ENCODE measurements around the gene TGFBR3. TPM values are rescaled to one million over a fixed set of nuclear protein-coding genes. Genes with fewer than 3 reads are reported as not detected.

The TGFBR3 gene
- total RNA-seq, 1 experiment from 2014 or later = 2.4 TPM

GRCh38 chr1:91700771-91701471 is 185.0 kb downstream of the TGFBR3 start:
- no peak overlapping the region for H2AFZ ChIP-seq (ENCODE audit: low read length)
- no peaks in the 10 kb centered on the region for H3K79me2 ChIP-seq (ENCODE audit: insufficient read depth, low read length)
- H2BK20ac ChIP-seq (ENCODE audit: low read depth, low read length, poor library complexity, severe bottlenecking) = no peak overlapping the region
- TF ChIP-seq CTCF (conservative IDR thresholded peaks at IDR 0.05) = no peak
- no peak overlapping the region for H3K23ac ChIP-seq (ENCODE audit: insufficient read length, low read depth, low read length)
- no peak overlapping the region for H2BK12ac ChIP-seq (ENCODE audit: insufficient read length, low read depth, low read length)
- Mint-ChIP-seq H3K27ac (no peak overlapping the region), H3K4me1 (peaks cover 16 to 20% of the 10 kb centered on the region in 2 experiments), H3K9me3 (no peaks in the 10 kb centered on the region), H3K4me3 (no peak overlapping the region), H3K36me3 (ENCODE audit: insufficient read depth in 1 of 3, low read depth in 3 of 3) (no peaks in the 10 kb centered on the region), H3K27me3 (ENCODE audit: low read depth) (no peaks in the 10 kb centered on the region)
- no peaks in the 10 kb centered on the region for H3K27me3 ChIP-seq (ENCODE audit: insufficient read depth, low read length)
- no peaks in the 10 kb centered on the region for H3K79me1 ChIP-seq (ENCODE audit: insufficient read depth, low read depth, low read length, poor library complexity, severe bottlenecking)
- no peak overlapping the region for H2BK120ac ChIP-seq (ENCODE audit: low read depth, low read length, poor library complexity, severe bottlenecking)
- H4K20me1 ChIP-seq (ENCODE audit: control insufficient read depth, insufficient read depth, insufficient read length) = no peaks in the 10 kb centered on the region
- no peaks in the 10 kb centered on the region for H3K9me3 ChIP-seq (ENCODE audit: control insufficient read depth, low read depth, low read length)
- H3K4me2 ChIP-seq (ENCODE audit: insufficient read depth, insufficient read length, low read length) = no peak overlapping the region
- no peak overlapping the region for H2BK5ac ChIP-seq (ENCODE audit: insufficient read length, low read length)
- no peak overlapping the region for H2AK5ac ChIP-seq (ENCODE audit: insufficient read length, low read length)
- no peak overlapping the region for H4K8ac ChIP-seq (replicated peaks; ENCODE audit: insufficient read length, low read depth, low read length)
- H3K9ac ChIP-seq (ENCODE audit: extremely low read depth, insufficient read length, low read length) = no peak overlapping the region
- peaks cover 2% of the 10 kb centered on the region; the same call in 1 of the 2 replicates for H3K4me1 ChIP-seq (ENCODE audit: insufficient read depth, low read length)
- H3K18ac ChIP-seq (ENCODE audit: insufficient read length, low read depth, low read length) = no peak overlapping the region
- H3K56ac ChIP-seq (ENCODE audit: insufficient read length, low read depth, low read length) = no peak overlapping the region
- no peak overlapping the region for H4K91ac ChIP-seq (ENCODE audit: insufficient read length, low read depth, low read length)
- no peak overlapping the region for H3K4ac ChIP-seq (ENCODE audit: low read depth, low read length)
- H3K14ac ChIP-seq (ENCODE audit: insufficient read depth, low read length) = no peak overlapping the region
- H3K23me2 ChIP-seq (ENCODE audit: insufficient read length, low read depth, low read length, poor library complexity, severe bottlenecking) = no peaks in the 10 kb centered on the region
- WGBS (ENCODE audit: extremely low coverage, insufficient read length, low lambda C conversion rate) = no CpG with 5 or more reads among the region's 8 CpGs
- H2BK15ac ChIP-seq (ENCODE audit: low read depth, low read length) = no peak overlapping the region
- no peak for DNase-seq
- H4K5ac ChIP-seq (ENCODE audit: insufficient read length, low read depth, low read length) = no peak overlapping the region
- no peak overlapping the region for H3K27ac ChIP-seq (ENCODE audit: insufficient read length, low read depth, low read length)
- no peak overlapping the region for H3T11ph ChIP-seq (ENCODE audit: low read length)
